Thyroid gland (tissue), 4 donors: ENCODE data around the gene PPP1R12B.

Source experiments
- CTCF ChIP-seq, 6 experiments: fragments of 200-600 bp in 3 of 6; fragments of 450-650 bp in 3 of 6; sonication (generic) in 3 of 6; IDR thresholded peaks; one replicate each; pipeline ENCODE4 v1.5.1; 2016 to 2019; ENCODE audit warnings: antibody characterized with exemption in 6 of 6, mild to moderate bottlenecking in 2 of 6, inconsistent platforms in 1 of 6, moderate library complexity in 1 of 6
- POLR2A ChIP-seq, 2 donors: fragments of 450-650 bp; IDR thresholded peaks; one replicate each; pipeline ENCODE4 v1.6.1; 2017; ENCODE audit warnings: antibody characterized with exemption in 2 of 2, mild to moderate bottlenecking in 2 of 2, moderate library complexity in 1 of 2

GRCh38 chr1:202540014-202540413, 191.5 kb downstream of the PPP1R12B start:
- TF ChIP-seq POLR2A (IDR thresholded peaks at IDR 0.05) (no peak), CTCF (IDR thresholded peaks at IDR 0.05) (no peak)
